GM18502 (cell line): ENCODE measurements around the gene SLC24A4.

ENCODE experiments used
- ATAC-seq: cut with Tn5 transposase; IDR thresholded peaks from one replicate; pipeline ENCODE4 v1.9.1; 2021; ENCODE audit warnings: mild to moderate bottlenecking; ENCODE audit not compliant: unreplicated experiment, poor library complexity

The SLC24A4 gene

GRCh38 chr14:92451755-92452154 is 128.8 kb downstream of the SLC24A4 start:
- no peak for ATAC-seq

- ATAC-seq, result no peak
These were observed 129.5 kb downstream of the SLC24A4 start for GRCh38 chr14:92452471-92452870.

GRCh38 chr14:92453691-92454090 is 130.7 kb downstream of the SLC24A4 start:
- no peak for ATAC-seq

GRCh38 chr14:92455231-92455630 is 132.3 kb downstream of the SLC24A4 start:
- no peak for ATAC-seq

GRCh38 chr14:92456215-92457015 is 133.4 kb downstream of the SLC24A4 start:
- peak; percentile 64 for ATAC-seq

GRCh38 chr14:92457016-92457565 is 134.1 kb downstream of the SLC24A4 start:
- ATAC-seq, result no peak

- no peak for ATAC-seq
These were observed 135.4 kb downstream of the SLC24A4 start for GRCh38 chr14:92458136-92459029.

- no peak for ATAC-seq
These were observed 136.3 kb downstream of the SLC24A4 start for GRCh38 chr14:92459030-92459949.

GRCh38 chr14:92459950-92460421 is 137.0 kb downstream of the SLC24A4 start:
- no peak for ATAC-seq

GRCh38 chr14:92460541-92460915 is 137.6 kb downstream of the SLC24A4 start:
- no peak for ATAC-seq

GRCh38 chr14:92460916-92461579 is 138.1 kb downstream of the SLC24A4 start:
- ATAC-seq, result no peak

- ATAC-seq, result no peak
These were observed 138.9 kb downstream of the SLC24A4 start for GRCh38 chr14:92461891-92462290.

- ATAC-seq, result no peak
These were observed 139.6 kb downstream of the SLC24A4 start for GRCh38 chr14:92462568-92462967.

- no peak for ATAC-seq
These were observed 140.2 kb downstream of the SLC24A4 start for GRCh38 chr14:92463141-92463540.

- ATAC-seq, result no peak
These were observed 141.2 kb downstream of the SLC24A4 start for GRCh38 chr14:92464156-92464555.

GRCh38 chr14:92464716-92465115 is 141.8 kb downstream of the SLC24A4 start:
- no peak for ATAC-seq

- ATAC-seq, result no peak
These were observed 142.5 kb downstream of the SLC24A4 start for GRCh38 chr14:92465353-92466055.

GRCh38 chr14:92466059-92466458 is 143.1 kb downstream of the SLC24A4 start:
- no peak for ATAC-seq

- no peak for ATAC-seq
These were observed 146.6 kb downstream of the SLC24A4 start for GRCh38 chr14:92469515-92469914.
